Measurements from ENCODE around the gene CDCP2. TPM values are rescaled to one million over a fixed set of nuclear protein-coding genes. Genes with fewer than 3 reads are reported as not detected.
"Not testable (repeated sequence)": the region's sequence is repeated elsewhere in the genome, so short reads cannot be mapped to it uniquely, and the experiment has no call there.

CDCP2 gene
- total and polyA plus RNA-seq, 4 donors: 0.21 to 0.32 TPM; not detected in 2

- Histone ChIP-seq H3K36me3 (ENCODE audit: control insufficient read depth in 1 of 2, insufficient read depth in 2 of 2, low read length in 1 of 2) (peaks cover 0 to 3% of the 10 kb centered on the region in 2 donors), H3K4me1 (ENCODE audit: control insufficient read depth in 1 of 2, insufficient read depth in 2 of 2, low read length in 2 of 2) (no peaks in the 10 kb centered on the region), H3K4me3 (ENCODE audit: low read length in 2 of 2) (no peak overlapping the region), H3K27me3 (ENCODE audit: control insufficient read depth in 1 of 2, insufficient read depth in 2 of 2, low read length in 1 of 2) (no peaks in the 10 kb centered on the region), H3K9me3 (ENCODE audit: control insufficient read depth, low read length) (no peaks in the 10 kb centered on the region), H3K27ac (ENCODE audit: low read depth in 1 of 2, low read length in 2 of 2) (no peak overlapping the region)
- DNase-seq (no peak), ATAC-seq (ENCODE audit: low FRiP score) (no peak)
- WGBS, 2 donors: 59 to 64% methylated on average over 2 of the region's 2 CpGs
- intact Hi-C loops (cut with DNase I): no loop called here
Observed at GRCh38 chr1:54100500-54100899, 52.3 kb downstream of the CDCP2 start.

- ATAC-seq (ENCODE audit: low FRiP score) (no peak), DNase-seq (no peak)
- no peaks in the 10 kb centered on the region for H3K27me3 ChIP-seq (ENCODE audit: control insufficient read depth in 1 of 2, insufficient read depth in 2 of 2, low read length in 1 of 2)
- peaks cover 0 to 3% of the 10 kb centered on the region in 2 donors for H3K36me3 ChIP-seq (ENCODE audit: control insufficient read depth in 1 of 2, insufficient read depth in 2 of 2, low read length in 1 of 2)
- intact Hi-C loops (cut with DNase I): no loop called here
- no peaks in the 10 kb centered on the region for H3K9me3 ChIP-seq (ENCODE audit: control insufficient read depth, low read length)
- H3K4me3 ChIP-seq (ENCODE audit: low read length in 2 of 2): no peak overlapping the region
- H3K27ac ChIP-seq (ENCODE audit: low read depth in 1 of 2, low read length in 2 of 2): no peak overlapping the region
- no peaks in the 10 kb centered on the region for H3K4me1 ChIP-seq (ENCODE audit: control insufficient read depth in 1 of 2, insufficient read depth in 2 of 2, low read length in 2 of 2)
- 86% methylated on average over 6 of the region's 6 CpGs for WGBS, 2 donors
Observed at GRCh38 chr1:54099061-54099610, 53.7 kb downstream of the CDCP2 start.

GRCh38 chr1:54096877-54097240 lies 55.9 kb downstream of the CDCP2 start:
- no peak overlapping the region for H3K4me3 ChIP-seq (ENCODE audit: low read length in 2 of 2)
- ATAC-seq (ENCODE audit: low FRiP score) (no peak), DNase-seq (no peak)
- H3K4me1 ChIP-seq (ENCODE audit: control insufficient read depth in 1 of 2, insufficient read depth in 2 of 2, low read length in 2 of 2): no peaks in the 10 kb centered on the region
- no peaks in the 10 kb centered on the region for H3K27me3 ChIP-seq (ENCODE audit: control insufficient read depth in 1 of 2, insufficient read depth in 2 of 2, low read length in 1 of 2)
- H3K27ac ChIP-seq (ENCODE audit: low read depth in 1 of 2, low read length in 2 of 2): no peak overlapping the region
- WGBS, 2 donors: 76 to 77% methylated on average over 7 of the region's 7 CpGs
- intact Hi-C loops (cut with DNase I): no loop called here
- no peaks in the 10 kb centered on the region for H3K36me3 ChIP-seq (ENCODE audit: control insufficient read depth in 1 of 2, insufficient read depth in 2 of 2, low read length in 1 of 2)
- H3K9me3 ChIP-seq (ENCODE audit: control insufficient read depth, low read length): no peaks in the 10 kb centered on the region

- H3K4me1 ChIP-seq (ENCODE audit: control insufficient read depth in 1 of 2, insufficient read depth in 2 of 2, low read length in 2 of 2): no peaks in the 10 kb centered on the region
- H3K4me3 ChIP-seq (ENCODE audit: low read length in 2 of 2): no peak overlapping the region
- 87% methylated on average over 25 of the region's 25 CpGs for WGBS, 2 donors
- no peaks in the 10 kb centered on the region for H3K36me3 ChIP-seq (ENCODE audit: control insufficient read depth in 1 of 2, insufficient read depth in 2 of 2, low read length in 1 of 2)
- no peaks in the 10 kb centered on the region for H3K27me3 ChIP-seq (ENCODE audit: control insufficient read depth in 1 of 2, insufficient read depth in 2 of 2, low read length in 1 of 2)
- H3K27ac ChIP-seq (ENCODE audit: low read depth in 1 of 2, low read length in 2 of 2): no peak overlapping the region
- H3K9me3 ChIP-seq (ENCODE audit: control insufficient read depth, low read length): no peaks in the 10 kb centered on the region
- ATAC-seq (ENCODE audit: low FRiP score) (no peak), DNase-seq (no peak)
- intact Hi-C loops (cut with DNase I): no loop called here
Observed at GRCh38 chr1:54096227-54096876, 56.4 kb downstream of the CDCP2 start.

- H3K9me3 ChIP-seq (ENCODE audit: control insufficient read depth, low read length): no peaks in the 10 kb centered on the region
- H3K27me3 ChIP-seq (ENCODE audit: control insufficient read depth in 1 of 2, insufficient read depth in 2 of 2, low read length in 1 of 2): no peaks in the 10 kb centered on the region
- H3K36me3 ChIP-seq (ENCODE audit: control insufficient read depth in 1 of 2, insufficient read depth in 2 of 2, low read length in 1 of 2): no peaks in the 10 kb centered on the region
- H3K4me3 ChIP-seq (ENCODE audit: low read length in 2 of 2): no peak overlapping the region
- no peak overlapping the region for H3K27ac ChIP-seq (ENCODE audit: low read depth in 1 of 2, low read length in 2 of 2)
- DNase-seq (no peak), ATAC-seq (ENCODE audit: low FRiP score) (no peak)
- 60 to 63% methylated on average over 8 of the region's 8 CpGs for WGBS, 2 donors
- intact Hi-C loops (cut with DNase I): no loop called here
- no peaks in the 10 kb centered on the region for H3K4me1 ChIP-seq (ENCODE audit: control insufficient read depth in 1 of 2, insufficient read depth in 2 of 2, low read length in 2 of 2)
Observed at GRCh38 chr1:54095546-54096226, 57.1 kb downstream of the CDCP2 start.

- WGBS, 2 donors: 43 to 49% methylated on average over 1 of the region's 1 CpG
- H3K36me3 ChIP-seq (ENCODE audit: control insufficient read depth in 1 of 2, insufficient read depth in 2 of 2, low read length in 1 of 2); H3K4me1 ChIP-seq (ENCODE audit: control insufficient read depth in 1 of 2, insufficient read depth in 2 of 2, low read length in 2 of 2); intact Hi-C loops (cut with DNase I); H3K27me3 ChIP-seq (ENCODE audit: control insufficient read depth in 1 of 2, insufficient read depth in 2 of 2, low read length in 1 of 2); H3K4me3 ChIP-seq (ENCODE audit: low read length in 2 of 2); DNase-seq; H3K9me3 ChIP-seq (ENCODE audit: control insufficient read depth, low read length); ATAC-seq (ENCODE audit: low FRiP score); H3K27ac ChIP-seq (ENCODE audit: low read depth in 1 of 2, low read length in 2 of 2): not testable (repeated sequence)
Observed at GRCh38 chr1:54094730-54095105, 58.1 kb downstream of the CDCP2 start.

GRCh38 chr1:54094001-54094729 lies 58.6 kb downstream of the CDCP2 start:
- intact Hi-C loops (cut with DNase I): no loop called here
- H3K27me3 ChIP-seq (ENCODE audit: control insufficient read depth in 1 of 2, insufficient read depth in 2 of 2, low read length in 1 of 2): no peaks in the 10 kb centered on the region
- DNase-seq: no peak
- no peaks in the 10 kb centered on the region for H3K9me3 ChIP-seq (ENCODE audit: control insufficient read depth, low read length)
- ATAC-seq (ENCODE audit: low FRiP score): no peak
- WGBS, 2 donors: 85 to 89% methylated on average over 4 of the region's 4 CpGs
- H3K4me1 ChIP-seq (ENCODE audit: control insufficient read depth in 1 of 2, insufficient read depth in 2 of 2, low read length in 2 of 2): no peaks in the 10 kb centered on the region
- no peak overlapping the region for H3K4me3 ChIP-seq (ENCODE audit: low read length in 2 of 2)
- peaks cover 0 to 2% of the 10 kb centered on the region in 2 donors for H3K36me3 ChIP-seq (ENCODE audit: control insufficient read depth in 1 of 2, insufficient read depth in 2 of 2, low read length in 1 of 2)
- H3K27ac ChIP-seq (ENCODE audit: low read depth in 1 of 2, low read length in 2 of 2): no peak overlapping the region

GRCh38 chr1:54091666-54092065 lies 61.1 kb downstream of the CDCP2 start:
- DNase-seq: no peak
- no peak for ATAC-seq (ENCODE audit: low FRiP score)
- no peak overlapping the region for H3K27ac ChIP-seq (ENCODE audit: low read depth in 1 of 2, low read length in 2 of 2)
- no peaks in the 10 kb centered on the region for H3K27me3 ChIP-seq (ENCODE audit: control insufficient read depth in 1 of 2, insufficient read depth in 2 of 2, low read length in 1 of 2)
- no peaks in the 10 kb centered on the region for H3K9me3 ChIP-seq (ENCODE audit: control insufficient read depth, low read length)
- WGBS, 2 donors: 91 to 94% methylated on average over 3 of the region's 3 CpGs
- no peaks in the 10 kb centered on the region for H3K4me1 ChIP-seq (ENCODE audit: control insufficient read depth in 1 of 2, insufficient read depth in 2 of 2, low read length in 2 of 2)
- peaks cover 0 to 4% of the 10 kb centered on the region in 2 donors for H3K36me3 ChIP-seq (ENCODE audit: control insufficient read depth in 1 of 2, insufficient read depth in 2 of 2, low read length in 1 of 2)
- no peak overlapping the region for H3K4me3 ChIP-seq (ENCODE audit: low read length in 2 of 2)
- intact Hi-C loops (cut with DNase I): no loop called here
